ENCODE results near the gene PACSIN3.

Gene PACSIN3

GRCh38 chr11:47155879-47156278 lies 30.4 kb downstream of the PACSIN3 start:
- Histone ChIP-seq H3K27me3 (ENCODE audit: low read depth, low read length) (no peaks in the 10 kb centered on the region), H4K20me1 (ENCODE audit: insufficient read depth, low read length) (no peaks in the 10 kb centered on the region), H3K27ac (ENCODE audit: low read length) (no peak overlapping the region), H3K4me2 (ENCODE audit: low read length) (no peak overlapping the region), H3K4me1 (ENCODE audit: low read length) (no peaks in the 10 kb centered on the region), H3K9me3 (ENCODE audit: insufficient read depth, low read length) (no peaks in the 10 kb centered on the region), H3K9ac (ENCODE audit: low read length) (no peak overlapping the region), H3K4me3 (ENCODE audit: low read length) (no peak overlapping the region), H2AFZ (ENCODE audit: low read depth, low read length) (no peak overlapping the region), H3K36me3 (replicated peaks; ENCODE audit: low read depth, low read length) (no peaks in the 10 kb centered on the region), H3K79me2 (ENCODE audit: low read length) (no peaks in the 10 kb centered on the region)
- no peak for TF ChIP-seq CTCF (IDR thresholded peaks at IDR 0.05; ENCODE audit: low read depth, low read length)
- no peak for TF ChIP-seq EZH2phosphoT487 (IDR thresholded peaks at IDR 0.05; ENCODE audit: low read depth)

- H3K4me2 ChIP-seq (ENCODE audit: low read length) = no peak overlapping the region
- H3K4me3 ChIP-seq (ENCODE audit: low read length) = no peak overlapping the region
- H3K9ac ChIP-seq (ENCODE audit: low read length) = no peak overlapping the region
- no peaks in the 10 kb centered on the region for H3K79me2 ChIP-seq (ENCODE audit: low read length)
- H4K20me1 ChIP-seq (ENCODE audit: insufficient read depth, low read length) = no peaks in the 10 kb centered on the region
- no peaks in the 10 kb centered on the region for H3K36me3 ChIP-seq (replicated peaks; ENCODE audit: low read depth, low read length)
- H2AFZ ChIP-seq (ENCODE audit: low read depth, low read length) = no peak overlapping the region
- no peaks in the 10 kb centered on the region for H3K4me1 ChIP-seq (ENCODE audit: low read length)
- no peak for TF ChIP-seq CTCF (IDR thresholded peaks at IDR 0.05; ENCODE audit: low read depth, low read length)
- no peak for TF ChIP-seq EZH2phosphoT487 (IDR thresholded peaks at IDR 0.05; ENCODE audit: low read depth)
- no peaks in the 10 kb centered on the region for H3K27me3 ChIP-seq (ENCODE audit: low read depth, low read length)
- H3K9me3 ChIP-seq (ENCODE audit: insufficient read depth, low read length) = no peaks in the 10 kb centered on the region
- no peak overlapping the region for H3K27ac ChIP-seq (ENCODE audit: low read length)
Observed at GRCh38 chr11:47154616-47155570, 31.3 kb downstream of the PACSIN3 start.

DNA sequence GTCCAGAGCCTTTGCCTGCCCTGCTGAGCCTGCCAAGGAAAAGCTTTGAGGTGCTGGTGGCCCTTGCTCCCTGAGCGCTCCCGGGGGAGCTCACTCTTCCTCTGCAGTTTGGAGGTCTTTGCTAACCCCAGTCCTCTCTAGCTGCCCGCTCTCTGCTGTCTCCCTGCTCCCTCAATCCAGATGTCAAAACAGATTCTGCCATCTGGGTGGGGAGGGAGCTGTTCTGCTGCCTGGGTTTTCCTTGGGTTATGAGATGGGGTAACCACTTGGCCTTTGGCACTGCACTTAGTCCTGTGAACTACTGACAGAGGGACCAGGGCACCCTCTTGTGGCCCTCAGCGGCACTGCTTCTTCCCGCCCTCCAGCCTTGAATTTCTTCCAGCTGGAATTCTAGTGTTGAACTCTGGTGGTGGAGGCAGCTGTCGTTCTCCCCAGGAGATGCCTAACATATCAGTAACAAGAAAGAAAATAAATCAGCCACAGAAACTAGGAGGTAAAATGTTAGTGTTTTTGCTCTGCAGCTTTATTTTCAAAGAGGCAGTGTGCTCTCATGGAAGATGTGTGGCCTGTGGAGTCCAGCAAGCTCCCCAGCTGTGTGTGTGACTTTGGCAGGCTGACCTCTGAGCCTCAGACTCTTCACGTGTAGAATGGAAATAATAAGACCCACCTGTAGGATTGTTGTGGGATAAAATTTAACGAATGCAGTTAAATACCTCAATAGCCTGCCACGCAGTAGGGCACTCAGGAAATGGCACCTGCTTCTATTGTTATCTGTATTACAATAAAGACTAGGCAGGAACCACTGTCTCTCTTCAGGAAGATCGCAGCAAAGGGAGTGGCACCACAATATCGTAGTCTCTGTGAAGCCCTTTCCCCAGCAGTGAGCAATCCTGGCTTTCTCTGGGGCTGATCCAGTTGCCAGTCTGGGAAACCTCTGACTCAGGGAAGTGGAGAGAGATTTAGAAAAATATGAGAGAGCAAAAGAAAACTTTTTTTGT lies 33.0 kb downstream of the PACSIN3 start:
- H3K27ac ChIP-seq (ENCODE audit: low read length) = no peak overlapping the region
- H3K9ac ChIP-seq (ENCODE audit: low read length) = no peak overlapping the region
- H3K27me3 ChIP-seq (ENCODE audit: low read depth, low read length) = no peaks in the 10 kb centered on the region
- H3K4me2 ChIP-seq (ENCODE audit: low read length) = no peak overlapping the region
- no peaks in the 10 kb centered on the region for H3K4me1 ChIP-seq (ENCODE audit: low read length)
- no peak for TF ChIP-seq EZH2phosphoT487 (IDR thresholded peaks at IDR 0.05; ENCODE audit: low read depth)
- peak; percentile 97 for TF ChIP-seq CTCF (IDR thresholded peaks at IDR 0.05; ENCODE audit: low read depth, low read length)
- H3K4me3 ChIP-seq (ENCODE audit: low read length) = no peak overlapping the region
- no peaks in the 10 kb centered on the region for H3K36me3 ChIP-seq (replicated peaks; ENCODE audit: low read depth, low read length)
- H3K9me3 ChIP-seq (ENCODE audit: insufficient read depth, low read length) = no peaks in the 10 kb centered on the region
- no peaks in the 10 kb centered on the region for H4K20me1 ChIP-seq (ENCODE audit: insufficient read depth, low read length)
- H3K79me2 ChIP-seq (ENCODE audit: low read length) = no peaks in the 10 kb centered on the region
- H2AFZ ChIP-seq (ENCODE audit: low read depth, low read length) = no peak overlapping the region

Data from OCI-LY3 (cell line).